Testis (tissue), 2 donors: ENCODE measurements around the gene ARHGEF2.

Experiments used
- POLR2A ChIP-seq: fragments of 450-650 bp; IDR thresholded peaks from one replicate; pipeline ENCODE4 v1.6.1; 2017; ENCODE audit warnings: antibody characterized with exemption, mild to moderate bottlenecking, moderate library complexity
- TF ChIP-seq, protein P1 (sequence below), 3 experiments: fragments of 450-650 bp in 2 of 3; fragments of 200-600 bp in 1 of 3; sonication (generic) in 1 of 3; IDR thresholded peaks; one replicate each; pipeline ENCODE4 v1.5.1; 2016 to 2019; ENCODE audit warnings: antibody characterized with exemption in 3 of 3, mild to moderate bottlenecking in 2 of 3, moderate library complexity in 1 of 3

DNA sequence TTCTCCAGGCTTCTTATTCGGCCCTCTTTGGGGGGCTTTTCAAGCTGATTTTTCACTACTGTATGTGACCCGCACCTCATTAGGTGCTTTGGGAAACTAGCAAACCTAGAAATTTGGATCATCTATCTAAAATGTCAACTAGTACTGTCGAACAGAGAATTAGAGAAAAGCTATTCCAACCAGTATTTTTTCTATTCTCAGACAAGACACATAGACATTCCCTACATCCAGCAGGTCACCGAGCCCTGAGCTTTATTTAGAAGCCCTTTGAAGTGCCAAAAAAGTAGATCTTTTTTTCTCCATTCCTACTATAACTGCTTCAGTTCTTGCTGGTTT lies 42.7 kb upstream of the ARHGEF2 start:
- TF ChIP-seq, protein P1, sequence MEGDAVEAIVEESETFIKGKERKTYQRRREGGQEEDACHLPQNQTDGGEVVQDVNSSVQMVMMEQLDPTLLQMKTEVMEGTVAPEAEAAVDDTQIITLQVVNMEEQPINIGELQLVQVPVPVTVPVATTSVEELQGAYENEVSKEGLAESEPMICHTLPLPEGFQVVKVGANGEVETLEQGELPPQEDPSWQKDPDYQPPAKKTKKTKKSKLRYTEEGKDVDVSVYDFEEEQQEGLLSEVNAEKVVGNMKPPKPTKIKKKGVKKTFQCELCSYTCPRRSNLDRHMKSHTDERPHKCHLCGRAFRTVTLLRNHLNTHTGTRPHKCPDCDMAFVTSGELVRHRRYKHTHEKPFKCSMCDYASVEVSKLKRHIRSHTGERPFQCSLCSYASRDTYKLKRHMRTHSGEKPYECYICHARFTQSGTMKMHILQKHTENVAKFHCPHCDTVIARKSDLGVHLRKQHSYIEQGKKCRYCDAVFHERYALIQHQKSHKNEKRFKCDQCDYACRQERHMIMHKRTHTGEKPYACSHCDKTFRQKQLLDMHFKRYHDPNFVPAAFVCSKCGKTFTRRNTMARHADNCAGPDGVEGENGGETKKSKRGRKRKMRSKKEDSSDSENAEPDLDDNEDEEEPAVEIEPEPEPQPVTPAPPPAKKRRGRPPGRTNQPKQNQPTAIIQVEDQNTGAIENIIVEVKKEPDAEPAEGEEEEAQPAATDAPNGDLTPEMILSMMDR (IDR thresholded peaks at IDR 0.05), result no peak
- TF ChIP-seq POLR2A, result no peak
